DND-41 (cell line): Measurements from ENCODE around the gene ERVK3-1.

ENCODE experiments used
- CTCF ChIP-seq: IDR thresholded peaks from 2 replicates; pipeline ENCODE4 v1.5.1; 2012; ENCODE audit warnings: borderline replicate concordance, low read length, moderate library complexity, mild to moderate bottlenecking; ENCODE audit not compliant: poor library complexity, severe bottlenecking; ENCODE audit errors: extremely low read depth
- EZH2 ChIP-seq: IDR thresholded peaks from 3 replicates; pipeline ENCODE4 v1.6.1; 2012; ENCODE audit warnings: borderline replicate concordance, low read depth, mild to moderate bottlenecking, moderate library complexity, low read length, inconsistent platforms; ENCODE audit not compliant: severe bottlenecking

- no peak for TF ChIP-seq CTCF
- no peak for TF ChIP-seq EZH2
Measured at GRCh38 chr19:58279925-58280316, 25.3 kb upstream of the ERVK3-1 start.
